Transverse colon (tissue), 3 donors: Measurements from ENCODE around the gene NUP62.
"Not testable (repeated sequence)": the region's sequence is repeated elsewhere in the genome, so short reads cannot be mapped to it uniquely, and the experiment has no call there.

Source experiments
- POLR2A ChIP-seq: fragments of 450-650 bp; IDR thresholded peaks from one replicate; pipeline ENCODE4 v1.6.1; 2016; ENCODE audit warnings: antibody characterized with exemption, mild to moderate bottlenecking, moderate library complexity
- TF ChIP-seq, protein P1 (sequence below), 5 experiments: fragments of 200-600 bp in 3 of 5; fragments of 450-650 bp in 2 of 5; sonication (generic) in 3 of 5; IDR thresholded peaks; 1 replicate in 2 of 5; 2 replicates in 3 of 5; pipeline ENCODE4 v1.5.1; 2016 to 2017; ENCODE audit warnings: antibody characterized with exemption in 5 of 5, inconsistent platforms in 3 of 5, mild to moderate bottlenecking in 2 of 5, moderate library complexity in 1 of 5

DNA sequence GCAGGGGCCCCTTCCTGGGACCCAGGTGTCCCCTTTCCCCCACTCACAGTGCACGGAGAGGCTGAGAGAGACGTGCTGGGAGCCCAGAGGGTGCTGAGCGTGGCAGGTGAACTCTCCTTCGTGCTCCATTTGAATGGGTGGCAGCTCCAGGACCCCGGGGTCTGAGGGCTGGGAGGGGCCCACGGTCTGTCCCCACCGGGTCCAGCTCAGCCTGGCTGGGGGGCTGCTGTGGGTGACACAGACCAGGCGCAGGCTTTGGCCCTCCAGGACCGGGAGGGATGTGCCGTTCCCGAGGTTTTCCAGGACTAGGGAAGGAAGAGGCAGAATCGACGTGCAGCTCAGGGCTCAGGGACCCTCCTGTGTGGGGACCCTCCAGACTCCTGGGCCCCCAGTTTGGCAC is 29.3 kb upstream of the NUP62 start:
- TF ChIP-seq, protein P1, sequence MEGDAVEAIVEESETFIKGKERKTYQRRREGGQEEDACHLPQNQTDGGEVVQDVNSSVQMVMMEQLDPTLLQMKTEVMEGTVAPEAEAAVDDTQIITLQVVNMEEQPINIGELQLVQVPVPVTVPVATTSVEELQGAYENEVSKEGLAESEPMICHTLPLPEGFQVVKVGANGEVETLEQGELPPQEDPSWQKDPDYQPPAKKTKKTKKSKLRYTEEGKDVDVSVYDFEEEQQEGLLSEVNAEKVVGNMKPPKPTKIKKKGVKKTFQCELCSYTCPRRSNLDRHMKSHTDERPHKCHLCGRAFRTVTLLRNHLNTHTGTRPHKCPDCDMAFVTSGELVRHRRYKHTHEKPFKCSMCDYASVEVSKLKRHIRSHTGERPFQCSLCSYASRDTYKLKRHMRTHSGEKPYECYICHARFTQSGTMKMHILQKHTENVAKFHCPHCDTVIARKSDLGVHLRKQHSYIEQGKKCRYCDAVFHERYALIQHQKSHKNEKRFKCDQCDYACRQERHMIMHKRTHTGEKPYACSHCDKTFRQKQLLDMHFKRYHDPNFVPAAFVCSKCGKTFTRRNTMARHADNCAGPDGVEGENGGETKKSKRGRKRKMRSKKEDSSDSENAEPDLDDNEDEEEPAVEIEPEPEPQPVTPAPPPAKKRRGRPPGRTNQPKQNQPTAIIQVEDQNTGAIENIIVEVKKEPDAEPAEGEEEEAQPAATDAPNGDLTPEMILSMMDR (IDR thresholded peaks at IDR 0.05) = not testable (repeated sequence)
- not testable (repeated sequence) for TF ChIP-seq POLR2A
